GM12878 (cell line): ENCODE measurements around the gene ABCA2. TPM values are rescaled to one million over a fixed set of nuclear protein-coding genes. Genes with fewer than 3 reads are reported as not detected.
A peak's percentile ranks its signal among the peaks of the same experiment; 100 is the strongest.

Experiments used
- BCL11A ChIP-seq: IDR thresholded peaks from 2 replicates; pipeline ENCODE4 v1.6.1; 2011; ENCODE audit warnings: low read depth, low read length
- BHLHE40 ChIP-seq, 2 experiments: fragments of 450-650 bp in 1 of 2; IDR thresholded peaks; 2 replicates each; pipeline ENCODE4 v1.6.1; 2011 to 2017; ENCODE audit warnings: low read depth in 2 of 2, borderline replicate concordance in 1 of 2, improper control_type of control experiment in 1 of 2, low read length in 1 of 2, mild to moderate bottlenecking in 1 of 2
- CBFB ChIP-seq: IDR thresholded peaks from 2 replicates; pipeline ENCODE4 v1.6.1; 2016; ENCODE audit warnings: antibody characterized with exemption, low read depth
- E4F1 ChIP-seq: fragments of 450-650 bp; IDR thresholded peaks from 2 replicates; pipeline ENCODE4 v1.6.1; 2018; ENCODE audit warnings: borderline replicate concordance, mild to moderate bottlenecking; ENCODE audit not compliant: partially characterized antibody
- EP300 ChIP-seq, 2 experiments: fragments of 150-350 bp in 1 of 2; IDR thresholded peaks; 2 replicates each; pipeline ENCODE4 v1.6.1; 2011 to 2012; ENCODE audit warnings: low read depth in 2 of 2, low read length in 2 of 2, borderline replicate concordance in 1 of 2, improper control_type of control experiment in 1 of 2, inconsistent platforms in 1 of 2; ENCODE audit not compliant: control insufficient read depth in 1 of 2
- IKZF2 ChIP-seq, 2 experiments: fragments of 450-650 bp; IDR thresholded peaks; 2 replicates each; pipeline ENCODE4 v1.6.1; 2017; ENCODE audit warnings: mild to moderate bottlenecking in 2 of 2, moderate library complexity in 2 of 2
- NBN ChIP-seq: fragments of 450-650 bp; IDR thresholded peaks from 2 replicates; pipeline ENCODE4 v1.6.1; 2016
- NFIC ChIP-seq: IDR thresholded peaks from 2 replicates; pipeline ENCODE4 v1.6.1; 2012; ENCODE audit warnings: low read depth, mild to moderate bottlenecking, inconsistent platforms, low read length, moderate library complexity
- NR2F1 ChIP-seq: fragments of 450-650 bp; conservative IDR thresholded peaks from 2 replicates; pipeline ENCODE4 v1.6.1; 2017; ENCODE audit warnings: mild to moderate bottlenecking
- SKIL ChIP-seq: fragments of 450-650 bp; IDR thresholded peaks from 2 replicates; pipeline ENCODE4 v1.6.1; 2017; ENCODE audit warnings: mild to moderate bottlenecking, low read depth, inconsistent platforms; ENCODE audit not compliant: poor library complexity, severe bottlenecking
- STAT3 ChIP-seq: IDR thresholded peaks from 2 replicates; pipeline ENCODE4 v1.6.1; 2011; ENCODE audit warnings: low read depth, low read length, improper control_type of control experiment
- YY1 ChIP-seq: IDR thresholded peaks from 2 replicates; pipeline ENCODE4 v1.6.1; 2011; ENCODE audit warnings: low read depth, mild to moderate bottlenecking, low read length
- polyA plus RNA-seq, 11 experiments: library from polyadenylated mRNA; depleted of rRNA in 4 of 11; unstranded in 6 of 11; stranded (reverse) in 5 of 11; fragments of >200 nt; fragmentation: Nextera tagmentation in 4 of 11; fragmentation: Illumina TruSeq in 1 of 11; extraction: Ambion mirVana in 4 of 11; extraction: Trizol in 1 of 11; gene quantifications; 1 replicate in 1 of 11; 2 replicates in 10 of 11; pipeline versions ENCODE4 v1.2.1 to v1.2.3, GENCODE V29; 2011 to 2016; ENCODE audit warnings: inconsistent platforms in 2 of 11, missing spikeins in 2 of 11, low read depth in 1 of 11
- total RNA-seq, 4 experiments: library from RNA; depleted of rRNA in 3 of 4; stranded (reverse); fragments of >200 nt in 3 of 4; fragmentation: Illumina TruSeq in 1 of 4; extraction: Trizol in 1 of 4; gene quantifications; 2 replicates each; pipeline versions ENCODE4 v1.2.1 to v1.2.3, GENCODE V29; 2013 to 2021

Gene ABCA2
- total and polyA plus RNA-seq, 10 of the 15 experiments (the other 5 are each of a cell fraction or from before 2014, with no cell fraction given): 0.13 to 2.6 (median 0.71) TPM; not detected in 2

GRCh38 chr9:137000177-137000930 lies 27.7 kb downstream of the ABCA2 start (continued):
- TF ChIP-seq E4F1 (no peak), BCL11A (0 out of 2 replicates have a peak, but pooled peaks have one; percentile 6), YY1 (0 out of 2 replicates have a peak, but pooled peaks have one; percentile 9), SKIL (peak; percentile 99), NBN (peak; percentile 69; the same call in 1 of the 2 replicates), CBFB (peak; percentile 84), BHLHE40 (IDR thresholded peaks at IDR 0.05; ENCODE audit: borderline replicate concordance in 1 of 2, low read depth in 2 of 2, low read length in 1 of 2) (peak; percentile 50 to 64; a peak in 2 of 4 replicates), NFIC (peak; percentile 75; the same call in 1 of the 2 replicates), NR2F1 (peak; percentile 99), EP300 (IDR thresholded peaks at IDR 0.05; ENCODE audit: borderline replicate concordance in 1 of 2, control insufficient read depth in 1 of 2, low read depth in 2 of 2, low read length in 2 of 2) (peak; percentile 50 to 51; a peak in 2 of 4 replicates), STAT3 (no peak), IKZF2 (IDR thresholded peaks at IDR 0.05) (peak; percentile 66 to 68)
